Stomach (tissue), 4 donors: Measurements from ENCODE around the gene AGAP6.

ENCODE experiments used
- POLR2A ChIP-seq, 4 donors: fragments of 450-650 bp; IDR thresholded peaks; one replicate each; pipeline ENCODE4 v1.6.1; 2016; ENCODE audit warnings: antibody characterized with exemption in 4 of 4, control low read depth in 2 of 4, mild to moderate bottlenecking in 1 of 4, moderate library complexity in 1 of 4
- TF ChIP-seq, protein P1 (sequence below), 7 experiments: fragments of 450-650 bp in 4 of 7; fragments of 200-600 bp in 3 of 7; sonication (generic) in 3 of 7; IDR thresholded peaks; one replicate each; pipeline ENCODE4 v1.5.1; 2016 to 2019; ENCODE audit warnings: antibody characterized with exemption in 7 of 7, control low read depth in 2 of 7, mild to moderate bottlenecking in 1 of 7

DNA sequence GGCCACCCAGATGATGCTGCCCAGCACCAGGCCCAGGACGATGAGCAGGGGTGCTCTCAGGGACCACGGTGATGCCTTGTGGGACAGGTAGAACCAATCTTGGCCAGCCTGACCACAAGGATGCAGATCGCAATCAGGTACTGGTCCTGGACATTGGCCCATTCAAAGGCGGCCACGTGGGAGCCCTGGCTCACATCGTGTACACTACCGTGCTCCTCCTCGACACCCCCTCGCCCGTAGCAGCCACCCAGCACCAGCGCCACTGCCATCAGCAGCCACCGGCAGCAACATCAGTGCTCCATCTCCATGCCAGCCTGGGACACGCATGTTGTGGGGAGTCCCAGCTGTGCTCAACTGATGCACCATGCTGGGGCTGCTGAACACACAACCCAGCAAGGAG, 39.0 kb downstream of the AGAP6 start:
- TF ChIP-seq POLR2A (IDR thresholded peaks at IDR 0.05): no peak
- TF ChIP-seq, protein P1, sequence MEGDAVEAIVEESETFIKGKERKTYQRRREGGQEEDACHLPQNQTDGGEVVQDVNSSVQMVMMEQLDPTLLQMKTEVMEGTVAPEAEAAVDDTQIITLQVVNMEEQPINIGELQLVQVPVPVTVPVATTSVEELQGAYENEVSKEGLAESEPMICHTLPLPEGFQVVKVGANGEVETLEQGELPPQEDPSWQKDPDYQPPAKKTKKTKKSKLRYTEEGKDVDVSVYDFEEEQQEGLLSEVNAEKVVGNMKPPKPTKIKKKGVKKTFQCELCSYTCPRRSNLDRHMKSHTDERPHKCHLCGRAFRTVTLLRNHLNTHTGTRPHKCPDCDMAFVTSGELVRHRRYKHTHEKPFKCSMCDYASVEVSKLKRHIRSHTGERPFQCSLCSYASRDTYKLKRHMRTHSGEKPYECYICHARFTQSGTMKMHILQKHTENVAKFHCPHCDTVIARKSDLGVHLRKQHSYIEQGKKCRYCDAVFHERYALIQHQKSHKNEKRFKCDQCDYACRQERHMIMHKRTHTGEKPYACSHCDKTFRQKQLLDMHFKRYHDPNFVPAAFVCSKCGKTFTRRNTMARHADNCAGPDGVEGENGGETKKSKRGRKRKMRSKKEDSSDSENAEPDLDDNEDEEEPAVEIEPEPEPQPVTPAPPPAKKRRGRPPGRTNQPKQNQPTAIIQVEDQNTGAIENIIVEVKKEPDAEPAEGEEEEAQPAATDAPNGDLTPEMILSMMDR (IDR thresholded peaks at IDR 0.05): no peak
